ENCODE data around the gene DHRSX.
"Not testable (repeated sequence)": the region's sequence is repeated elsewhere in the genome, so short reads cannot be mapped to it uniquely, and the experiment has no call there.

The DHRSX gene

DNA sequence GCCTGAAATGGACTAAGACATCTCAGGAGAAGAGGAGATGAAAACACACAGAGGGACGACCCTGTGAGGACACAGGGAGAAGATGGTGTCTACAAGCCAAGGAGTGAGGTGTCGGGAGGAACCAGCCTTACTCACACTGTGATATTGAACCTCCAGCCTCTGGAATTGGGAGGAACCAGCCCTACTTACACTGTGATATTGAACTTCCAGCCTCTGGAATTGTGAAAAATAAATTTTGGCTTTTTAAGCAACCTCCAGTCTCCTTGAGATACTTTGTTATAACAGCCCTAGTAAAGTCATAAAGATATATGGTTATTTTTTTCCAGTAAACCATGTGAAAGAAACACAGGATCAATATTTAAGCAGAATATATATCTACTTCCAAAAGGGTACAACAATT is 76.5 kb downstream of the DHRSX start:
- no peak for DNase-seq (ENCODE audit: low spot score)

- no peak for DNase-seq (ENCODE audit: low spot score)
These were observed 76.9 kb downstream of the DHRSX start for GRCh38 chrX:2423899-2424298.

DNA sequence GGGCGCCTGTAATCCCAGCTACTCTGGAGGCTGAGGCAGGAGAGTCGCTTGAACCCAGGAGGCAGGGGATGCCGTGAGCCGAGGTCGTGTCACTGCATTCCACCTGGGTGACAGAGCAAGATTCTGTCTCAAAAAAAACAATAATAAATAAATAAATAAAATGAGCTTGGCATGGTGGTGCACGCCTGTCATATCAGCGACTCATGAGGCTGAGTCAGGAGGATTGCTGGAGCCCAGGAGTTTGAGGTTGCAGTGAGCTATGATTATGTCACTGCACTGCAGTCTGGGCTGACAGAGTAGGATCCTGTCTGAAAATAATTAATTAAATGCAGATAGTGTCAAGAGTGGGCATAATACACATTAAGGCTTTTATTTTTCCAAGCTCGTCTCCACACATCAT is 77.5 kb downstream of the DHRSX start:
- no peak for DNase-seq (ENCODE audit: low spot score)

- DNase-seq (ENCODE audit: low spot score): not testable (repeated sequence)
These were observed 81.4 kb downstream of the DHRSX start for GRCh38 chrX:2419418-2419817.

GRCh38 chrX:2418000-2418399 is 82.8 kb downstream of the DHRSX start:
- DNase-seq (ENCODE audit: low spot score): no peak

GRCh38 chrX:2416851-2417604 is 83.7 kb downstream of the DHRSX start:
- DNase-seq (ENCODE audit: low spot score): no peak

DNA sequence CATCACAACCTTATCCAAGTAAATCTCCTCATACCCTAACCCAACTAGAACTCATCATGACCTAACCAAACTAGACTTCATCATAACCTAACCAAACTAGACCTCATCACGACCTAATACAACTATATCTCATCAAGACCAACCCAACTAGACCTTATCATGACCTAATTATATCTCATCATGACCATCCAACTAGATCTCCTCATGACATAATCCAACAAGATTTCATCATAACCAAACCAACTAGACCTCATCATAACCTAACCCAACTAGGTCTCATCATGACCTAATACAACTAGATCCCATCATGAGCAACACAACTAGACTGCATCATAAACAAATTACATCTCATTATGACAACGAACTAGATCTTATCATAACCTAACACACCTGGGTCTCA is 86.4 kb downstream of the DHRSX start:
- no peak for DNase-seq (ENCODE audit: low spot score)

GRCh38 chrX:2413969-2414368 is 86.8 kb downstream of the DHRSX start:
- no peak for DNase-seq (ENCODE audit: low spot score)

GRCh38 chrX:2412131-2412530 is 88.6 kb downstream of the DHRSX start:
- no peak for DNase-seq (ENCODE audit: low spot score)

DNA sequence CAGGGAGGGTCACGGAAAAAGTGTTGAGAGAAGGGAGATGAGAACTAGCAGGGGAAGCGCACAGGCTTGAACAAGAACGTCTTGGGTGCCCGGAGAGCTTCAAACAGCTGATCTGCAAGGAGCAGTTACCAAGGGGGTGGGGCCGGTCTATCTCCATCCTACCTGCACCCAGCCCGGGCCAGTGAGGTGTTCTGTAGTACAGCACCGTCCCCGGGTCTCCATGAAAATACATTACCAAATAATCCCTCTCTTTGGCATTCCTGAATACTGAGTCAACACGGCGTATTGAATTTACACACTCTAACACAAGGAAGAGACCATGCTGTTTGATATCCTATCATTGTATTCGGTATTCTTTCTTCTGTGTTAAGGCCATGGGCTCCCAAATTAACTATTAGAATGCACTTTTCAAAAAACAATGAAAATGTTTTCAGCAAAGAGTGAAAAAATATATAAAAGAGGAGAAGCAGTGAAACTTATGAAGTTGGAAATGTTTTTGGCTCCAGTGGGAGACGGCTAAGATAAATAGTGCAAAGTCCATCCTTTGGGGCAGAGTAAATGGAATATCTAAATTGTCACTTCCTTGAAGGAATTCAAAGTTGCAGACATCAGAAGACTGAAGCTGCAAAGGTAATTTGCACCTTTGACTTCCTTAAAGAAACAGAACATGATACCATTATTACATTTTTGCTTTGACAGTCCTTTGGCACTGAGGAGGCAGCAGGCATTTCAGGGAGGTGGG is 90.3 kb downstream of the DHRSX start:
- no peak for DNase-seq (ENCODE audit: low spot score)

- no peak for DNase-seq (ENCODE audit: low spot score)
These were observed 91.0 kb downstream of the DHRSX start for GRCh38 chrX:2409796-2410195.

DNA sequence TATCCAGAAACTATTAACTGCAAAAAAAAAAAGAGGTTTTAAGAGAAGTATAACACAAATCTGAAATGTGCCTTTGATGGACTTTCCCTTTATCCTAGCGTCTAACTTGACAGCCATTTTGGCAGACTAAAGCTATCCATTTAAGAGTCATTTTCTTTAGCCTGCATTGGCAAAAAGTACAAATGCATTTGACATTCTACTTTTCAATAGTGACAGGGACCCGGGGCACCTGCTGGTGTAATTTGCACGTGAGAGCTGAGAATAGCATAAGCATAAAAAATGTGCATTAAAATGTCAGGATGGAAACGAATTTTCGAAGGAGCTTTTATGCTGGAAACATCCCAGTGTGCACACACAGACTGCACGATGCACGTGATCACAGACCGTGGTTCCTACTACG is 91.9 kb downstream of the DHRSX start:
- no peak for DNase-seq (ENCODE audit: low spot score)

DNA sequence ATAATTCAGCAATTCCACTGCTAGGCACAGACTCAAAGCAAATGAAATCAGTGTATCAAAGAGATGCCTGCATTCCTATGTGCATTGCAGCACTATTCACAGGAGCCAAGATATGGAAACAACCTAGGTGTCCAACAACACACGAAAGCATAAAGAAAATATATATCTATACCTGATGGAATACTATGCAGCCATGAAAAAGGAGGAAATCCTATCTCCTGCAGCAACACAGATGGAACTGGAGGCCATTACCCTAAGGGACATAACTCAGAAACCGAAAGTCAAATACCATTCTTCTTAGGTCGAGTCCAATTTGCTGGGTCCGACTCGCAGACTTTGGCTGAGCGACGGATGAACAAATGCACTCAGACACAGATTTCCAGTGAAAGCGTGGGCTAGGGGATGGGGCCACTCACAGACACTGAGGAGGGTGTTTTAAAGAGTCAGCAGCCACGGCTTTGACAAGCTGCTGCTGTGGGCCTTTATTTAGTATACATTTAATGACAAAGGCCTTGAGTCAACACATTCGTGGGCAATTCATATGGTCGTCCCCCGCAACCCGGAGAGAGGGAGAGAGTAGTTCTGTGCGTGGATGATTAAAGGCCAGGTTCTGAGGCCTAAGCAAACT is 93.8 kb downstream of the DHRSX start:
- DNase-seq (ENCODE audit: low spot score): no peak

DNA sequence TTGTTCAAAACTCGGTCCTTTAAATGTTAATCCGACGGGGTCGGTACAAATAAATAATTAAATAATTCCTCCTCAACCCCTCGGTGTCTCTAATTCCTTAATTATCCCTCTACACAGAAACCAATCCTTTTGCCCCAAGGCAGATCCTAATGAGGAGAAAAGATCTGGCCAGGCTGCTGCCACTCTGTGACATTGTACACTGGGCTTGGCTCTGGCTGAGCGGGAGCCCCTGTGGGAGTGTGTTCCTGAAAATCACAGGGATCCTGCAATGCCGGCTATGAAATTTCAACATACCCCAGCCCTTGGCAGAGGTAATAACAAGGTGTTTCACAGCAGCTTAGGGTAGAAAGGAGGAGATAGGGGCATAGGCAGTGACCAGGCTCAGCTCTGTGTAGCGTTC is 96.0 kb downstream of the DHRSX start:
- DNase-seq (ENCODE audit: low spot score): no peak

DNA sequence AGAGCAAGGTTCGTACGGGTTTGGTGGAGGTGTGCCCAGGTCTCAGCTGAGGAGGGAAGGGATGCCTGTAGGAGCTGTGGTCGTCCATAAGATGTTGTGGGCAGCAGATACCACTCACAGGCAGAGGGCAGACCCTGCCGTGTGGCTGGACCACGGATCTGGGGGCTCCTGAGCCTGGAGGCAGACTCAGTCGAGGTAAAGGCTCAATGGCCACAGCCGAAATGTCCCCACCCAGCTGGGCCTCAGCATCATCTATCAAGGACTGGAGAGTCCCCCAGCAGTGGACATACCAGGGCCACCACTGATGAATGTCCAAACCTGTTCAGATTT is 98.5 kb downstream of the DHRSX start:
- no peak for DNase-seq (ENCODE audit: low spot score)

GRCh38 chrX:2401590-2402360 is 99.0 kb downstream of the DHRSX start:
- no peak for DNase-seq (ENCODE audit: low spot score)

GRCh38 chrX:2401201-2401589 is 99.6 kb downstream of the DHRSX start:
- no peak for DNase-seq (ENCODE audit: low spot score)

DNA sequence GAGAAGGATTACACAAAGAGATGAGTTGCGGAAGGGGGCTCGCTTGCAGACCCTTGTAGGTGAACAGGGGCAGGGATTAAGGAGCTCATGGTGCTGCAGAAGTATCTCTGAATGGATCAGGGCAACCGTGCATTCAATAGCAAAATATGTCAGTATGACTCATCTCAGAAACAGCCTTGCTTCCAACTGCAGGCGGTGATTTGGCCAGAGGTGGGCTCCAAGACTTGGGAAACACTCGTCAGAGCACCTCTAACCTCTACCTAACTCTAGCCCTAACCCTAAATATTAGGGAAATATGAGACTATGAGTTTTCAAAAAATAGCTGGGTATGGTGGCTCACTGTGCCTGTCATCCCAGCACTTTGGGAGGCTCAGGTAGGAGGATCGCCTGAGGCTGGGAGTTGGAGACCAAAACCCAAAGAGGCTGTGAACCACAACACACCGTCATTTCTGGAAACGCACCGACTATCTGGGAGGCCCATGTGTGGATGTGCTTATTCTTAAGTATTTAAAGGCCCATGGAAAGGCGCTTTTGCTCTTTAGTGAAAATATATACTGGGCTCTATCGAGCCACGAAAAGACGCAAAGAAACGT is 102.6 kb downstream of the DHRSX start:
- no peak for DNase-seq (ENCODE audit: low spot score)

GRCh38 chrX:2397229-2398063 is 103.3 kb downstream of the DHRSX start:
- no peak for DNase-seq (ENCODE audit: low spot score)

GRCh38 chrX:2395261-2395992 is 105.3 kb downstream of the DHRSX start:
- DNase-seq (ENCODE audit: low spot score): no peak
